Measurements from ENCODE around the gene KDM2B. TPM values are rescaled to one million over a fixed set of nuclear protein-coding genes. Genes with fewer than 3 reads are reported as not detected.

KDM2B gene
- polyA plus RNA-seq, 1 donor from 2014 or later: 85.5 TPM

DNA sequence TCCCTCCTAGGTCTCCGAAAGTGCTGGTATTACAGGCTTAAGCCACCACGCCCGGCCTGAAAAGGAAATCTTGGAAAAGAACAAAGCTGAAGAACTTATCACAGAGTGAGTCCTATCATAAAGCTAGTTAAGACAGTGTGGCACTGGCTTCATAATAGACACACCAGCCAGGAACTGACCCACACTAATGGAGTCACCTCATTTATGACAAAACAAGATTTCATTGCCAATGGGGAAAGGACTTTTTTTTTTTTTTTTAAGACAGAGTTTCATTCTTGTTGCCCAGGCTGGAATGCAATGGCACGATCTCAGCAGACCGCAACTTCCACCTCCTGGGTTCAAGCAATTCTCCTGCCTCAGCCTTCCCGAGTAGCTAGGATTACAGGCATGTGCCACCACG is 15.7 kb downstream of the KDM2B start:
- no peaks in the 10 kb centered on the region for H3K27me3 ChIP-seq (ENCODE audit: insufficient read depth, low read depth, low read length)
- no peaks in the 10 kb centered on the region for H3K9me3 ChIP-seq (ENCODE audit: low read length)
- H3K27ac ChIP-seq (ENCODE audit: low read length): no peak overlapping the region
- no peaks in the 10 kb centered on the region for H3F3A ChIP-seq (ENCODE audit: insufficient read depth, low read length, poor library complexity, severe bottlenecking)
- H4K20me1 ChIP-seq (ENCODE audit: insufficient read depth): no peaks in the 10 kb centered on the region
- no peak overlapping the region for H2AFZ ChIP-seq (ENCODE audit: low read depth, low read length)
- no peaks in the 10 kb centered on the region for H3K9me2 ChIP-seq (ENCODE audit: insufficient read depth, low read length)
- no peaks in the 10 kb centered on the region for H3K79me2 ChIP-seq (replicated peaks; ENCODE audit: insufficient read depth, low read length)
- no peak overlapping the region for H3K9ac ChIP-seq (ENCODE audit: low read length)
- TF ChIP-seq SMC3 (conservative IDR thresholded peaks at IDR 0.05; ENCODE audit: poor library complexity): no peak
- no peak for TF ChIP-seq MXI1 (conservative IDR thresholded peaks at IDR 0.05; ENCODE audit: poor library complexity, severe bottlenecking)
- no peak for TF ChIP-seq POLR2AphosphoS5 (IDR thresholded peaks at IDR 0.05)
- no peak for TF ChIP-seq EP300 (conservative IDR thresholded peaks at IDR 0.05; ENCODE audit: poor library complexity, severe bottlenecking)
- no peak for TF ChIP-seq TAF1 (IDR thresholded peaks at IDR 0.05; ENCODE audit: low read depth)
- H3K36me3 ChIP-seq (ENCODE audit: insufficient read depth, low read length): no peaks in the 10 kb centered on the region
- no peak overlapping the region for H3K4me3 ChIP-seq (ENCODE audit: low read length)
- no peak overlapping the region for H3K4me2 ChIP-seq (ENCODE audit: low read length)

DNA sequence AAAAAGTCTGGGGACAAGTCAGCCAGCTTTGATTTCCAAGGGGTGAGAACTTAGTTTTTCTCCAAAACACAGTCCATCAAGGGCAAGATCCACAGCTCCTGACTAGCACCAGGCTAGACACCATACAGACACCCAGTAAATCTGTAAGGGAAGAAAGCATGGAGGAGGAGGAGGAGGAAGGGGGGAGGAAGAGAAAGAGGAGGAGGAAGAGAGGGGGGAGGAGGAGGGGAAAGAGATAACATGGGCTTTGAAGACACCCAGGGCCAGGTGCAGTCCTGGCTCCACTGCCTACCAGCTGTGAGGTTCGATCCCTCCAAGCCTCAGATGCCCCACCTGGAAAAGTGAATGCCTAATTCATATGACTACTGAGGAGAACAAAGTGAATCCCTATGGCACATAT is 18.3 kb downstream of the KDM2B start:
- Histone ChIP-seq H3K9me2 (ENCODE audit: insufficient read depth, low read length) (no peaks in the 10 kb centered on the region), H4K20me1 (ENCODE audit: insufficient read depth) (no peaks in the 10 kb centered on the region), H3K9me3 (ENCODE audit: low read length) (no peaks in the 10 kb centered on the region), H3K79me2 (replicated peaks; ENCODE audit: insufficient read depth, low read length) (no peaks in the 10 kb centered on the region), H3K27me3 (ENCODE audit: insufficient read depth, low read depth, low read length) (no peaks in the 10 kb centered on the region), H3K36me3 (ENCODE audit: insufficient read depth, low read length) (no peaks in the 10 kb centered on the region), H3F3A (ENCODE audit: insufficient read depth, low read length, poor library complexity, severe bottlenecking) (no peaks in the 10 kb centered on the region), H3K27ac (ENCODE audit: low read length) (no peak overlapping the region), H3K4me2 (ENCODE audit: low read length) (no peak overlapping the region), H3K9ac (ENCODE audit: low read length) (no peak overlapping the region), H3K4me3 (ENCODE audit: low read length) (no peak overlapping the region), H2AFZ (ENCODE audit: low read depth, low read length) (no peak overlapping the region)
- no peak for TF ChIP-seq RAD21 (conservative IDR thresholded peaks at IDR 0.05)
- TF ChIP-seq, protein P1, sequence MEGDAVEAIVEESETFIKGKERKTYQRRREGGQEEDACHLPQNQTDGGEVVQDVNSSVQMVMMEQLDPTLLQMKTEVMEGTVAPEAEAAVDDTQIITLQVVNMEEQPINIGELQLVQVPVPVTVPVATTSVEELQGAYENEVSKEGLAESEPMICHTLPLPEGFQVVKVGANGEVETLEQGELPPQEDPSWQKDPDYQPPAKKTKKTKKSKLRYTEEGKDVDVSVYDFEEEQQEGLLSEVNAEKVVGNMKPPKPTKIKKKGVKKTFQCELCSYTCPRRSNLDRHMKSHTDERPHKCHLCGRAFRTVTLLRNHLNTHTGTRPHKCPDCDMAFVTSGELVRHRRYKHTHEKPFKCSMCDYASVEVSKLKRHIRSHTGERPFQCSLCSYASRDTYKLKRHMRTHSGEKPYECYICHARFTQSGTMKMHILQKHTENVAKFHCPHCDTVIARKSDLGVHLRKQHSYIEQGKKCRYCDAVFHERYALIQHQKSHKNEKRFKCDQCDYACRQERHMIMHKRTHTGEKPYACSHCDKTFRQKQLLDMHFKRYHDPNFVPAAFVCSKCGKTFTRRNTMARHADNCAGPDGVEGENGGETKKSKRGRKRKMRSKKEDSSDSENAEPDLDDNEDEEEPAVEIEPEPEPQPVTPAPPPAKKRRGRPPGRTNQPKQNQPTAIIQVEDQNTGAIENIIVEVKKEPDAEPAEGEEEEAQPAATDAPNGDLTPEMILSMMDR (IDR thresholded peaks at IDR 0.05; ENCODE audit: poor library complexity, severe bottlenecking): no peak
- TF ChIP-seq, protein P2, sequence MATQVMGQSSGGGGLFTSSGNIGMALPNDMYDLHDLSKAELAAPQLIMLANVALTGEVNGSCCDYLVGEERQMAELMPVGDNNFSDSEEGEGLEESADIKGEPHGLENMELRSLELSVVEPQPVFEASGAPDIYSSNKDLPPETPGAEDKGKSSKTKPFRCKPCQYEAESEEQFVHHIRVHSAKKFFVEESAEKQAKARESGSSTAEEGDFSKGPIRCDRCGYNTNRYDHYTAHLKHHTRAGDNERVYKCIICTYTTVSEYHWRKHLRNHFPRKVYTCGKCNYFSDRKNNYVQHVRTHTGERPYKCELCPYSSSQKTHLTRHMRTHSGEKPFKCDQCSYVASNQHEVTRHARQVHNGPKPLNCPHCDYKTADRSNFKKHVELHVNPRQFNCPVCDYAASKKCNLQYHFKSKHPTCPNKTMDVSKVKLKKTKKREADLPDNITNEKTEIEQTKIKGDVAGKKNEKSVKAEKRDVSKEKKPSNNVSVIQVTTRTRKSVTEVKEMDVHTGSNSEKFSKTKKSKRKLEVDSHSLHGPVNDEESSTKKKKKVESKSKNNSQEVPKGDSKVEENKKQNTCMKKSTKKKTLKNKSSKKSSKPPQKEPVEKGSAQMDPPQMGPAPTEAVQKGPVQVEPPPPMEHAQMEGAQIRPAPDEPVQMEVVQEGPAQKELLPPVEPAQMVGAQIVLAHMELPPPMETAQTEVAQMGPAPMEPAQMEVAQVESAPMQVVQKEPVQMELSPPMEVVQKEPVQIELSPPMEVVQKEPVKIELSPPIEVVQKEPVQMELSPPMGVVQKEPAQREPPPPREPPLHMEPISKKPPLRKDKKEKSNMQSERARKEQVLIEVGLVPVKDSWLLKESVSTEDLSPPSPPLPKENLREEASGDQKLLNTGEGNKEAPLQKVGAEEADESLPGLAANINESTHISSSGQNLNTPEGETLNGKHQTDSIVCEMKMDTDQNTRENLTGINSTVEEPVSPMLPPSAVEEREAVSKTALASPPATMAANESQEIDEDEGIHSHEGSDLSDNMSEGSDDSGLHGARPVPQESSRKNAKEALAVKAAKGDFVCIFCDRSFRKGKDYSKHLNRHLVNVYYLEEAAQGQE (IDR thresholded peaks at IDR 0.05; ENCODE audit: borderline replicate concordance): no peak
- TF ChIP-seq MXI1 (conservative IDR thresholded peaks at IDR 0.05; ENCODE audit: poor library complexity, severe bottlenecking): no peak
- no peak for TF ChIP-seq EP300 (conservative IDR thresholded peaks at IDR 0.05; ENCODE audit: poor library complexity, severe bottlenecking)
- TF ChIP-seq POLR2AphosphoS5 (IDR thresholded peaks at IDR 0.05): no peak

DNA sequence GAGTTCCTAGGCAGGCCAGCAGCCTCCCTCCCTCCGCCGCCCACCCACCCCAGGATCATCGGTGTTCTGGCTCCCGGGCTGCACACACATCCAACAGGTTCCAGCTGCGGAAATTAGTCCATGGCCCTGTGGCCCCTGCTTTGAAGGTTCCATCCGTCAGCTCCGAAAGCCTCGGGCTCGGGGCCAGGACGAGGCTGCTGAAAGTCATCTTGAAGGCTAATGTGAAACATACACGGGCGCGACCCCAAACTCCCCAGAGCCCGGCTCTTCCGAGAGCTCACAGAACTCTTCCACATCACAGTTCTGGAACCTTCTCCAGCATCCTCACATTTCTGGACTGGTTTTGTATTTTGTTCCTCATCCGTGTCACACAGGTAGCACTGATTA is 19.8 kb downstream of the KDM2B start:
- Histone ChIP-seq H3F3A (ENCODE audit: insufficient read depth, low read length, poor library complexity, severe bottlenecking) (no peaks in the 10 kb centered on the region), H3K9me2 (ENCODE audit: insufficient read depth, low read length) (no peaks in the 10 kb centered on the region), H2AFZ (ENCODE audit: low read depth, low read length) (no peak overlapping the region), H3K9ac (ENCODE audit: low read length) (no peak overlapping the region), H3K79me2 (replicated peaks; ENCODE audit: insufficient read depth, low read length) (no peaks in the 10 kb centered on the region), H3K4me3 (ENCODE audit: low read length) (no peak overlapping the region), H3K9me3 (ENCODE audit: low read length) (no peaks in the 10 kb centered on the region), H3K4me2 (ENCODE audit: low read length) (no peak overlapping the region), H3K27ac (ENCODE audit: low read length) (no peak overlapping the region), H3K27me3 (ENCODE audit: insufficient read depth, low read depth, low read length) (no peaks in the 10 kb centered on the region), H4K20me1 (ENCODE audit: insufficient read depth) (no peaks in the 10 kb centered on the region), H3K36me3 (ENCODE audit: insufficient read depth, low read length) (no peaks in the 10 kb centered on the region)
- TF ChIP-seq TAF1 (IDR thresholded peaks at IDR 0.05; ENCODE audit: low read depth) (no peak), POLR2AphosphoS5 (IDR thresholded peaks at IDR 0.05) (no peak), SMC3 (conservative IDR thresholded peaks at IDR 0.05; ENCODE audit: poor library complexity) (no peak)
- TF ChIP-seq, protein P2 (IDR thresholded peaks at IDR 0.05; ENCODE audit: borderline replicate concordance): no peak
- TF ChIP-seq, protein P1 (IDR thresholded peaks at IDR 0.05; ENCODE audit: poor library complexity, severe bottlenecking): no peak
